Neural cell (in vitro differentiated cells): ENCODE data around the gene CRYZ. TPM values are rescaled to one million over a fixed set of nuclear protein-coding genes. Genes with fewer than 3 reads are reported as not detected.

Experiments used
- H2AFZ ChIP-seq: fragments of 200-600, 300-800 bp; sonication (generic), shearing (Covaris generic); 2 replicates; pipeline ENCODE4 v1.6.0; 2014; ENCODE audit warnings: low read depth, mild to moderate bottlenecking, antibody characterized with exemption, low read length, moderate library complexity
- H3F3A ChIP-seq: fragments of 200-600 bp; shearing (Covaris generic); 2 replicates; pipeline ENCODE4 v1.6.1; 2016; ENCODE audit warnings: mild to moderate bottlenecking, moderate library complexity, mixed read lengths, antibody characterized with exemption, low read length; ENCODE audit not compliant: insufficient read depth, poor library complexity, severe bottlenecking
- H3K27ac ChIP-seq: fragments of 200-600, 300-800 bp; sonication (generic), shearing (Covaris generic); 2 replicates; pipeline ENCODE4 v1.5.1; 2014; ENCODE audit warnings: mild to moderate bottlenecking, low read length, moderate library complexity
- H3K27me3 ChIP-seq: fragments of 300-800, 200-600 bp; sonication (generic), shearing (Covaris generic); 2 replicates; pipeline ENCODE4 v1.6.0; 2014; ENCODE audit warnings: mild to moderate bottlenecking, low read depth, low read length, moderate library complexity; ENCODE audit not compliant: insufficient read depth
- H3K36me3 ChIP-seq: fragments of 300-800, 200-600 bp; sonication (generic), shearing (Covaris generic); 2 replicates; pipeline ENCODE4 v1.5.1; 2014; ENCODE audit warnings: mild to moderate bottlenecking, antibody characterized with exemption, low read length, moderate library complexity; ENCODE audit not compliant: insufficient read depth
- H3K4me2 ChIP-seq: fragments of 300-800, 200-600 bp; sonication (generic), shearing (Covaris generic); 2 replicates; pipeline ENCODE4 v1.6.0; 2014; ENCODE audit warnings: mild to moderate bottlenecking, low read length
- H3K4me3 ChIP-seq: fragments of 300-800, 200-600 bp; sonication (generic), shearing (Covaris generic); 2 replicates; pipeline ENCODE4 v1.5.1; 2014; ENCODE audit warnings: mild to moderate bottlenecking, low read length, moderate library complexity
- H3K79me2 ChIP-seq: fragments of 200-600 bp; shearing (Covaris generic); replicated peaks from 2 replicates; pipeline ENCODE4 v1.6.0; 2014; ENCODE audit warnings: mild to moderate bottlenecking, low read length, moderate library complexity; ENCODE audit not compliant: insufficient read depth
- H3K9ac ChIP-seq: fragments of 300-800, 200-600 bp; sonication (generic), shearing (Covaris generic); 2 replicates; pipeline ENCODE4 v1.6.1; 2016; ENCODE audit warnings: mild to moderate bottlenecking, low read length, mixed read lengths
- H3K9me2 ChIP-seq: fragments of 200-600 bp; shearing (Covaris generic); 2 replicates; pipeline ENCODE4 v1.6.1; 2016; ENCODE audit warnings: mild to moderate bottlenecking, low read length, mixed read lengths; ENCODE audit not compliant: insufficient read depth
- H3K9me3 ChIP-seq: fragments of 200-600, 300-800 bp; sonication (generic), shearing (Covaris generic); 2 replicates; pipeline ENCODE4 v1.6.1; 2016; ENCODE audit warnings: mild to moderate bottlenecking, mixed run types, low read length, moderate library complexity, mixed read lengths
- H4K20me1 ChIP-seq: fragments of 200-600 bp; shearing (Covaris generic); 2 replicates; pipeline ENCODE4 v1.6.1; 2016; ENCODE audit warnings: mild to moderate bottlenecking, mixed run types; ENCODE audit not compliant: insufficient read depth
- CTCF ChIP-seq: fragments of 450-650 bp; IDR thresholded peaks from 2 replicates; pipeline ENCODE4 v1.5.1; 2014; ENCODE audit warnings: antibody characterized with exemption, mild to moderate bottlenecking, moderate library complexity; ENCODE audit not compliant: poor library complexity, severe bottlenecking
- EP300 ChIP-seq: fragments of 450-650 bp; conservative IDR thresholded peaks from 2 replicates; pipeline ENCODE4 v1.6.1; 2014; ENCODE audit warnings: antibody characterized with exemption, mild to moderate bottlenecking, moderate library complexity; ENCODE audit not compliant: poor library complexity, severe bottlenecking
- EZH2 ChIP-seq: fragments of 200-600, 300-800 bp; shearing (Covaris generic), sonication (generic); IDR thresholded peaks from 2 replicates; pipeline ENCODE4 v1.6.1; 2014; ENCODE audit warnings: antibody characterized with exemption, low read length, borderline replicate concordance, mild to moderate bottlenecking; ENCODE audit not compliant: insufficient read depth, poor library complexity, severe bottlenecking
- MXI1 ChIP-seq: fragments of 450-650 bp; conservative IDR thresholded peaks from 2 replicates; pipeline ENCODE4 v1.6.1; 2014; ENCODE audit warnings: antibody characterized with exemption, mild to moderate bottlenecking; ENCODE audit not compliant: poor library complexity, severe bottlenecking
- POLR2AphosphoS5 ChIP-seq: IDR thresholded peaks from 2 replicates; pipeline ENCODE4 v1.6.1; 2012
- RAD21 ChIP-seq: fragments of 450-650 bp; conservative IDR thresholded peaks from 2 replicates; pipeline ENCODE4 v1.6.1; 2014; ENCODE audit warnings: antibody characterized with exemption, mild to moderate bottlenecking, moderate library complexity
- REST ChIP-seq: IDR thresholded peaks from 2 replicates; pipeline ENCODE4 v1.6.1; 2012; ENCODE audit warnings: borderline replicate concordance
- SMC3 ChIP-seq: fragments of 450-650 bp; conservative IDR thresholded peaks from 2 replicates; pipeline ENCODE4 v1.6.1; 2014; ENCODE audit warnings: antibody characterized with exemption, mild to moderate bottlenecking, moderate library complexity; ENCODE audit not compliant: poor library complexity
- TAF1 ChIP-seq: IDR thresholded peaks from 2 replicates; pipeline ENCODE4 v1.6.1; 2012; ENCODE audit warnings: low read depth
- polyA plus RNA-seq: library from polyadenylated mRNA; depleted of rRNA; stranded (reverse); fragments of >200 nt; gene quantifications from 2 replicates; pipeline ENCODE4 v1.2.3, GENCODE V29; 2014

Gene CRYZ
- polyA plus RNA-seq, 1 donor from 2014 or later: 1.9 TPM

GRCh38 chr1:74690909-74691308 lies 41.9 kb downstream of the CRYZ start:
- Histone ChIP-seq H3K79me2 (no peaks in the 10 kb centered on the region), H2AFZ (no peak overlapping the region), H3K27me3 (no peaks in the 10 kb centered on the region), H3K9me3 (no peaks in the 10 kb centered on the region), H3K27ac (no peak overlapping the region), H3F3A (peaks cover 5% of the 10 kb centered on the region), H3K9ac (no peak overlapping the region), H3K4me2 (no peak overlapping the region), H3K36me3 (no peaks in the 10 kb centered on the region), H3K4me3 (no peak overlapping the region), H4K20me1 (no peaks in the 10 kb centered on the region), H3K9me2 (no peaks in the 10 kb centered on the region)
- TF ChIP-seq TAF1 (no peak), EP300 (no peak), MXI1 (no peak), REST (no peak), EZH2 (no peak), POLR2AphosphoS5 (no peak), SMC3 (no peak), RAD21 (no peak), CTCF (no peak)

- Histone ChIP-seq H3K79me2 (no peaks in the 10 kb centered on the region), H3K4me3 (no peak overlapping the region), H3K27ac (peak overlapping the region; percentile 61), H3K9me2 (no peaks in the 10 kb centered on the region), H3K9ac (peak overlapping the region; percentile 47), H3K4me2 (no peak overlapping the region), H3F3A (peaks cover 5% of the 10 kb centered on the region), H3K9me3 (no peaks in the 10 kb centered on the region), H3K36me3 (no peaks in the 10 kb centered on the region), H2AFZ (peak overlapping the region; percentile 90), H4K20me1 (no peaks in the 10 kb centered on the region), H3K27me3 (no peaks in the 10 kb centered on the region)
- TF ChIP-seq POLR2AphosphoS5: no peak
- no peak for TF ChIP-seq REST
- no peak for TF ChIP-seq TAF1
- no peak for TF ChIP-seq EP300
- TF ChIP-seq CTCF: no peak
- TF ChIP-seq SMC3: no peak
- no peak for TF ChIP-seq MXI1
- TF ChIP-seq EZH2: no peak
- TF ChIP-seq RAD21: no peak
Measured at GRCh38 chr1:74690364-74690696, 42.5 kb downstream of the CRYZ start.
